SJSA1 (cell line): ENCODE data around the gene CNOT1. TPM values are rescaled to one million over a fixed set of nuclear protein-coding genes. Genes with fewer than 3 reads are reported as not detected.
A peak's percentile ranks its signal among the peaks of the same experiment; 100 is the strongest.
"Not testable (repeated sequence)": the region's sequence is repeated elsewhere in the genome, so short reads cannot be mapped to it uniquely, and the experiment has no call there.

Experiments
- DNase-seq, 2 experiments: peaks; one replicate each; pipeline ENCODE4 v3.0.0-alpha.2; 2015 to 2020; ENCODE audit warnings: low spot score in 2 of 2, low read depth in 1 of 2
- H3K27ac ChIP-seq: fragments of 250-450 bp; sonication (Bioruptor Pico); 2 replicates; pipeline ENCODE4 v1.5.1; 2020; ENCODE audit warnings: mild to moderate bottlenecking, moderate library complexity
- H3K27me3 ChIP-seq: fragments of 250-450 bp; sonication (Bioruptor Pico); replicated peaks from 2 replicates; pipeline ENCODE4 v1.5.1; 2020; ENCODE audit warnings: mild to moderate bottlenecking, moderate library complexity
- H3K36me3 ChIP-seq: fragments of 250-450 bp; sonication (Bioruptor Pico); 2 replicates; pipeline ENCODE4 v1.5.1; 2020; ENCODE audit warnings: mild to moderate bottlenecking
- H3K4me1 ChIP-seq: fragments of 250-450 bp; sonication (Bioruptor Pico); replicated peaks from 2 replicates; pipeline ENCODE4 v1.6.1; 2021; ENCODE audit warnings: mild to moderate bottlenecking
- H3K4me3 ChIP-seq: fragments of 250-450 bp; sonication (Bioruptor Pico); 2 replicates; pipeline ENCODE4 v1.5.1; 2020; ENCODE audit warnings: mild to moderate bottlenecking
- H3K9me3 ChIP-seq: fragments of 250-450 bp; sonication (Bioruptor Pico); replicated peaks from 2 replicates; pipeline ENCODE4 v1.5.1; 2020; ENCODE audit warnings: mild to moderate bottlenecking
- total RNA-seq: library from RNA; depleted of rRNA; stranded (reverse); fragments of >200 nt; shearing (Covaris generic); gene quantifications from 2 replicates; pipeline ENCODE4 v1.2.3, GENCODE V29; 2014

CNOT1 gene
- total RNA-seq, 1 experiment from 2014 or later, result 123 TPM

- Histone ChIP-seq H3K36me3 (no peaks in the 10 kb centered on the region), H3K9me3 (no peaks in the 10 kb centered on the region), H3K27ac (peak overlapping the region; percentile 44), H3K4me3 (no peak overlapping the region), H3K4me1 (peaks cover 10% of the 10 kb centered on the region), H3K27me3 (no peaks in the 10 kb centered on the region)
- peak; percentile 79 to 91 for DNase-seq
Observed at GRCh38 chr16:58494981-58495520, 134.6 kb downstream of the CNOT1 start.

- H3K9me3 ChIP-seq, result no peaks in the 10 kb centered on the region
- H3K27me3 ChIP-seq, result no peaks in the 10 kb centered on the region
- H3K27ac ChIP-seq, result no peak overlapping the region
- peaks cover 5% of the 10 kb centered on the region for H3K4me1 ChIP-seq
- no peak for DNase-seq
- no peak overlapping the region for H3K4me3 ChIP-seq
- no peaks in the 10 kb centered on the region for H3K36me3 ChIP-seq
Observed at GRCh38 chr16:58493756-58494431, 135.7 kb downstream of the CNOT1 start.

- H3K36me3 ChIP-seq, result no peaks in the 10 kb centered on the region
- no peak overlapping the region for H3K4me3 ChIP-seq
- no peak overlapping the region for H3K27ac ChIP-seq
- no peaks in the 10 kb centered on the region for H3K27me3 ChIP-seq
- H3K9me3 ChIP-seq, result no peaks in the 10 kb centered on the region
- no peak for DNase-seq
- H3K4me1 ChIP-seq, result peaks cover 8% of the 10 kb centered on the region
Observed at GRCh38 chr16:58492735-58493134, 136.9 kb downstream of the CNOT1 start.

DNA sequence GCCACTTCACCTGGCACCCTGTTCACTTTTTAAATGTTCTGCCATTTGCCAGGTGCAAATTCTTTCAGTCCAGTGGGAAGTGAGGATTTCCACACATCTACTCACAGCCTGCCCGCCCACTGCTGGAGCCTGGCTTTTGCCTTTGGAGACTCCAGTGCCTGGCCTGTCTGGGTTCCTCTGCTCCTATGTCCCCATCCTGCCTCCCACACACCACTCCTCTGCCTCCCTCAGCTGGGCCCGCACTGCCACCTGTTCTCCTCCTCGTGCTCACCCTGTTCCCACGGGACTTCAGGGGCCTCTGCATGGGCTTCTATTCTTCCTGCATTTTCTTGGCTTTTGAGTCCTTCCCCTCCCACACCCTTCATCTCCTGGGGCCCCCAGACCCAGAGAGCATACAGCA is 137.6 kb downstream of the CNOT1 start:
- H3K27me3 ChIP-seq, result no peaks in the 10 kb centered on the region
- no peaks in the 10 kb centered on the region for H3K36me3 ChIP-seq
- H3K27ac ChIP-seq, result no peak overlapping the region
- H3K4me3 ChIP-seq, result no peak overlapping the region
- no peaks in the 10 kb centered on the region for H3K9me3 ChIP-seq
- DNase-seq, result no peak
- peaks cover 12% of the 10 kb centered on the region for H3K4me1 ChIP-seq

DNA sequence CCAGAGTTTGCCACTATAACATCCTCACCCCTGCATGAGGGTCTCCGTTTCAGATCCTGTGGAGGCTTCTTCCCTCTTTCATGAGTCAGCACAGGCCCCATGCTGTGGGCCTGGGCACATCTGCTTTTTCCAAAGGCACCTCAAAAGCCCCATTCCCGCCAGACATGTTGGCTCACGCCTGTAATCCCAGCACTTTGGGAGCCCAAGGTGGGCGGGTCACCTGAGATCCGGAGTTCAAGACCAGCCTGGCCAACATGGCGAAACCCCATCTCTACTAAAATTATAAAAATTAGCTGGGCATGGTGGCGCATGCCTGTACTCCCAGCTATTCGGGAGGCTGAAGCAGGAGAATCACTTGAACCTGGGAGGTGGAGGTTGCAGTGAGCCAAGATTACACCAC is 139.1 kb downstream of the CNOT1 start:
- H3K4me3 ChIP-seq, H3K27ac ChIP-seq, H3K27me3 ChIP-seq, DNase-seq, H3K36me3 ChIP-seq, H3K9me3 ChIP-seq: not testable (repeated sequence)
- peaks cover 11% of the 10 kb centered on the region for H3K4me1 ChIP-seq

DNA sequence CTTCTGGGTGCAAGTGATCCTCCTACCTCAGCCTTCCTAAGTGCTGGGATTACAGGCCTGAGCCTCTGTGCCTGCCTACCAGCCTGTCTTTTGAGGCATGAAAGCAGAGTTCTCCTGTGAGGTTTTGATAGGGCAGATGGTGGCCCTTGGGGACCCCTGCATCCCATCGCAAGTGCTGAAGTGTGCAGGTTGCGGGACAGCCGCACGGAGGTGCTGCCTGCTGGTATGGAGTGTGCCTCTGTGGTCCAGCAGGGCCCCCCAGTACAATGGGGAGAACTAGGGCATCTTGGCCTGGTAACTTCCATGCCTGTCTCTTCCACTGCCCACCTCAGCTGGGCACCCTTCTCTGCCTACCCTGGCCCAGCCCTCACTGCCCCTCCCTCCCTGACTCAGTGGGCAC is 139.6 kb downstream of the CNOT1 start:
- Histone ChIP-seq H3K27ac (no peak overlapping the region), H3K27me3 (no peaks in the 10 kb centered on the region), H3K4me1 (peaks cover 7% of the 10 kb centered on the region), H3K9me3 (no peaks in the 10 kb centered on the region), H3K4me3 (no peak overlapping the region), H3K36me3 (no peaks in the 10 kb centered on the region)
- no peak for DNase-seq

DNA sequence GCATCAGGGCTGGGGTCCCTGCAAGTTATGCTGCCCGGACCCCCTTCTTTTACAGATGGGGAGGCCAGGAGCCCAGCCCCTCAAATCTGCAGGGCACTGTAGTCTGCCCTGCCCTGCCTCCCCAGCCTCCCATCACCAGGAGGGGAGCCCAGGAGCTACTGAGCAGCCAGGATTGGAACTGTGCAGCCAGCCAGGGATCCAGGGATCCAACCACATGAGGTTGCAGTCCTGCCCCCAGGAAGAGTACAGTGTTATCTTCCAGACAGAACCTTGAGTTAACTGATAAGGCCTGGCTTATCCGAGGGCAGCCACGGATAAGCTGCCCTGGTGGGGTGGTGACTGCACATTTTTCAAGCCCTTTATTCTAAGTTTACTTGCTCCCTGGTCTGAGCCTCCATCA is 141.1 kb downstream of the CNOT1 start:
- Histone ChIP-seq H3K4me3 (no peak overlapping the region), H3K27me3 (no peaks in the 10 kb centered on the region), H3K27ac (no peak overlapping the region), H3K4me1 (peaks cover 7% of the 10 kb centered on the region), H3K9me3 (no peaks in the 10 kb centered on the region), H3K36me3 (no peaks in the 10 kb centered on the region)
- DNase-seq, result no peak

GRCh38 chr16:58487566-58488351 is 141.9 kb downstream of the CNOT1 start:
- Histone ChIP-seq H3K4me3 (no peak overlapping the region), H3K36me3 (no peaks in the 10 kb centered on the region)

GRCh38 chr16:58485184-58485887 is 144.3 kb downstream of the CNOT1 start:
- Histone ChIP-seq H3K27ac (no peak overlapping the region), H3K4me3 (no peak overlapping the region), H3K27me3 (no peaks in the 10 kb centered on the region), H3K4me1 (peaks cover 7% of the 10 kb centered on the region), H3K9me3 (no peaks in the 10 kb centered on the region), H3K36me3 (no peaks in the 10 kb centered on the region)
- no peak for DNase-seq

More at GRCh38 chr16:58487566-58488351, 141.9 kb downstream of the CNOT1 start:
- Histone ChIP-seq H3K4me1 (peaks cover 7% of the 10 kb centered on the region), H3K9me3 (no peaks in the 10 kb centered on the region), H3K27me3 (no peaks in the 10 kb centered on the region), H3K27ac (no peak overlapping the region)
- DNase-seq, result peak; percentile 50 to 85

- Histone ChIP-seq H3K9me3 (no peaks in the 10 kb centered on the region), H3K27me3 (no peaks in the 10 kb centered on the region; the same call in 1 of the 2 replicates), H3K36me3 (no peaks in the 10 kb centered on the region), H3K4me3 (no peak overlapping the region), H3K4me1 (no peaks in the 10 kb centered on the region), H3K27ac (no peak overlapping the region)
- no peak for DNase-seq
Observed at GRCh38 chr16:58481931-58482330, 147.7 kb downstream of the CNOT1 start.

DNA sequence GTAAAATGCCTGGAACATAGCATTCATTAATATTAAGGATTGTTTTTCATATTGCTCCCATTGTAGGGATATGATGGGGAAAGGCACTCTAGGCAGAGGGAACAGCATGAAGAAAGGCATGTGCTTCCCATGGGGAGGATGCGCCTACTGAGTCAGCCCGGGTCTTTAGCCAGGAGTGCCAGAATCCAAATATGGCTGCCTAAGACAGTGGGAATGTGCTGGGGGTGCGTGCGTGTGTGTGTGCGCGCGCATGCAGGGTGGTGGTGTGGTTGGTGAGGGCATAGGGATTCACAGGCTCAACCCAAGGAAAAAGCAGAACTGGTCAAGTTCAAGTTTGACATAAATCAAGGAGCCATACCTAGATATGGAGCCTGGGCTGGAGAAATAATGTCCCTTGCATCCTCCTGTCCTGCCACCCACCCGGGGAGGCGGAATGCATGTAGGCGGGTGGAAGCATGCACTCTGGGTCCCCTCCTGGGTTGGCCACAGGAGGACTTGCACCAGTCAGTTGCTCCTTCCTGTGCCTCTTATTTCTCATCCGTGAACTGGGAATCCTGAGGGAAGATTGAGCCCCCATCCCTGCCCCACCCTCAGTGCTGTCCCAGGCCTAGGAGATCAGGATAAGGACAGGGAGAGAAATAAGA is 148.3 kb downstream of the CNOT1 start:
- H3K36me3 ChIP-seq, result no peaks in the 10 kb centered on the region
- no peaks in the 10 kb centered on the region for H3K9me3 ChIP-seq
- H3K4me3 ChIP-seq, result no peak overlapping the region
- DNase-seq, result no peak
- H3K27me3 ChIP-seq, result no peaks in the 10 kb centered on the region; the same call in 1 of the 2 replicates
- H3K4me1 ChIP-seq, result no peaks in the 10 kb centered on the region
- no peak overlapping the region for H3K27ac ChIP-seq

GRCh38 chr16:58478427-58478826 is 151.2 kb downstream of the CNOT1 start:
- Histone ChIP-seq H3K4me3 (no peak overlapping the region), H3K27ac (no peak overlapping the region), H3K4me1 (no peaks in the 10 kb centered on the region), H3K9me3 (no peaks in the 10 kb centered on the region), H3K27me3 (peaks cover 9% of the 10 kb centered on the region), H3K36me3 (no peaks in the 10 kb centered on the region)
- DNase-seq, result no peak

DNA sequence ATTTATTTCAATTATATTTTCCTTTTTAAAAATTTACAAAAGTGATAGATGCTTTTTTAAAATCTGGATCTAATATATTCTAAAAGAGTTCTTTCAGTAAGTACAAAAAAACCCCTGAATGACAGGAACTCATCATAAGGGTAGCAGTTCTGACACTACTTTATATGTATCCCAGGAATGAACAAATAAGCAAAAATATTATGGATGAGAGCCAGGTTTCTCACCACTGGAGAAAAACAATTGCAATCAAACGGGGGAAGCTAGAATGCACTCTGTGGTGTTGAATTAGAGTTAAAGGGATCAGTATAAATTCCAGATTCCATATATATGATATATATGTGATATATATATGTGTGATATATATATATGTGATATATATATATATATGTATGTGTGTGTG is 152.8 kb downstream of the CNOT1 start:
- Histone ChIP-seq H3K4me3 (no peak overlapping the region), H3K4me1 (no peaks in the 10 kb centered on the region), H3K27me3 (peaks cover 10% of the 10 kb centered on the region), H3K27ac (no peak overlapping the region), H3K9me3 (no peaks in the 10 kb centered on the region), H3K36me3 (no peaks in the 10 kb centered on the region)
- DNase-seq, result no peak
